ENCODE results near the gene EPHA2. TPM values are rescaled to one million over a fixed set of nuclear protein-coding genes. Genes with fewer than 3 reads are reported as not detected.

The EPHA2 gene
- total RNA-seq, 1 donor from 2014 or later = 211 TPM

GRCh38 chr1:16181887-16182719 is 26.2 kb upstream of the EPHA2 start:
- H3K4me3 ChIP-seq (ENCODE audit: low read depth, low read length) = no peak overlapping the region
- DNase-seq (ENCODE audit: low read depth) = peak; percentile 78
- TF ChIP-seq CTCF (IDR thresholded peaks at IDR 0.05; ENCODE audit: insufficient read depth, low read length, poor library complexity, severe bottlenecking) = no peak
- H3K36me3 ChIP-seq (ENCODE audit: control insufficient read depth, insufficient read depth, low read length) = no peaks in the 10 kb centered on the region
- H3K27me3 ChIP-seq (ENCODE audit: control insufficient read depth, insufficient read depth, low read length) = no peaks in the 10 kb centered on the region

- no peak for DNase-seq (ENCODE audit: low read depth)
Observed at GRCh38 chr1:16180291-16180824, 24.5 kb upstream of the EPHA2 start.

GRCh38 chr1:16178596-16179497 is 23.0 kb upstream of the EPHA2 start:
- Histone ChIP-seq H3K36me3 (ENCODE audit: control insufficient read depth, insufficient read depth, low read length) (no peaks in the 10 kb centered on the region), H3K4me3 (ENCODE audit: low read depth, low read length) (no peak overlapping the region), H3K27me3 (ENCODE audit: control insufficient read depth, insufficient read depth, low read length) (no peaks in the 10 kb centered on the region)
- DNase-seq (ENCODE audit: low read depth) = no peak
- no peak for TF ChIP-seq CTCF (IDR thresholded peaks at IDR 0.05; ENCODE audit: insufficient read depth, low read length, poor library complexity, severe bottlenecking)

More at GRCh38 chr1:16180291-16180824, 24.5 kb upstream of the EPHA2 start:
- Histone ChIP-seq H3K36me3 (ENCODE audit: control insufficient read depth, insufficient read depth, low read length) (no peaks in the 10 kb centered on the region), H3K27me3 (ENCODE audit: control insufficient read depth, insufficient read depth, low read length) (no peaks in the 10 kb centered on the region), H3K4me3 (ENCODE audit: low read depth, low read length) (no peak overlapping the region)
- TF ChIP-seq CTCF (IDR thresholded peaks at IDR 0.05; ENCODE audit: insufficient read depth, low read length, poor library complexity, severe bottlenecking) = no peak

GRCh38 chr1:16177306-16177705 is 21.4 kb upstream of the EPHA2 start:
- TF ChIP-seq CTCF (IDR thresholded peaks at IDR 0.05; ENCODE audit: insufficient read depth, low read length, poor library complexity, severe bottlenecking) = no peak
- no peak overlapping the region for H3K4me3 ChIP-seq (ENCODE audit: low read depth, low read length)
- no peaks in the 10 kb centered on the region for H3K36me3 ChIP-seq (ENCODE audit: control insufficient read depth, insufficient read depth, low read length)
- no peak for DNase-seq (ENCODE audit: low read depth)
- H3K27me3 ChIP-seq (ENCODE audit: control insufficient read depth, insufficient read depth, low read length) = no peaks in the 10 kb centered on the region

- TF ChIP-seq CTCF (IDR thresholded peaks at IDR 0.05; ENCODE audit: insufficient read depth, low read length, poor library complexity, severe bottlenecking) = no peak
- Histone ChIP-seq H3K36me3 (ENCODE audit: control insufficient read depth, insufficient read depth, low read length) (no peaks in the 10 kb centered on the region), H3K27me3 (ENCODE audit: control insufficient read depth, insufficient read depth, low read length) (no peaks in the 10 kb centered on the region), H3K4me3 (ENCODE audit: low read depth, low read length) (no peak overlapping the region)
- no peak for DNase-seq (ENCODE audit: low read depth)
Observed at GRCh38 chr1:16176653-16177052, 20.8 kb upstream of the EPHA2 start.
